ENCODE measurements around the gene RAB28. TPM values are rescaled to one million over a fixed set of nuclear protein-coding genes. Genes with fewer than 3 reads are reported as not detected.

Gene RAB28
- total RNA-seq, 1 donor from 2014 or later = 25.9 TPM

- Histone ChIP-seq H3K9me3 (replicated peaks) (no peaks in the 10 kb centered on the region), H3K4me3 (no peak overlapping the region), H3K36me3 (peaks cover 22% of the 10 kb centered on the region), H3K27me3 (ENCODE audit: low read depth) (no peaks in the 10 kb centered on the region), H3K4me1 (peaks cover 19% of the 10 kb centered on the region), H3K27ac (replicated peaks) (no peak overlapping the region)
- intact Hi-C loops (cut with micrococcal nuclease) = no loop called here
- TF ChIP-seq CTCF (IDR thresholded peaks at IDR 0.05; ENCODE audit: borderline replicate concordance) = no peak
- DNase-seq = no peak
Measured at GRCh38 chr4:13368217-13368616, 115.9 kb downstream of the RAB28 start.

- intact Hi-C loops (cut with micrococcal nuclease) = no loop called here
- no peaks in the 10 kb centered on the region for H3K27me3 ChIP-seq (ENCODE audit: low read depth)
- no peak for DNase-seq
- no peak for TF ChIP-seq CTCF (IDR thresholded peaks at IDR 0.05; ENCODE audit: borderline replicate concordance)
- H3K4me3 ChIP-seq = no peak overlapping the region
- no peak overlapping the region for H3K27ac ChIP-seq (replicated peaks)
- peaks cover 19% of the 10 kb centered on the region for H3K4me1 ChIP-seq
- peaks cover 22% of the 10 kb centered on the region for H3K36me3 ChIP-seq
- no peaks in the 10 kb centered on the region for H3K9me3 ChIP-seq (replicated peaks)
Measured at GRCh38 chr4:13367691-13368090, 116.4 kb downstream of the RAB28 start.

GRCh38 chr4:13367244-13367643, 116.9 kb downstream of the RAB28 start:
- no peak overlapping the region for H3K4me3 ChIP-seq
- DNase-seq = no peak
- no peaks in the 10 kb centered on the region for H3K27me3 ChIP-seq (ENCODE audit: low read depth)
- peaks cover 22% of the 10 kb centered on the region for H3K36me3 ChIP-seq
- peaks cover 19% of the 10 kb centered on the region for H3K4me1 ChIP-seq
- no peaks in the 10 kb centered on the region for H3K9me3 ChIP-seq (replicated peaks)
- no peak for TF ChIP-seq CTCF (IDR thresholded peaks at IDR 0.05; ENCODE audit: borderline replicate concordance)
- H3K27ac ChIP-seq (replicated peaks) = no peak overlapping the region
- intact Hi-C loops (cut with micrococcal nuclease) = no loop called here

GRCh38 chr4:13365195-13365594, 118.9 kb downstream of the RAB28 start:
- peaks cover 24% of the 10 kb centered on the region for H3K36me3 ChIP-seq
- peaks cover 15% of the 10 kb centered on the region for H3K4me1 ChIP-seq
- H3K27me3 ChIP-seq (ENCODE audit: low read depth) = no peaks in the 10 kb centered on the region
- H3K27ac ChIP-seq (replicated peaks) = no peak overlapping the region
- no peak for DNase-seq
- intact Hi-C loops (cut with micrococcal nuclease) = no loop called here
- no peak overlapping the region for H3K4me3 ChIP-seq
- TF ChIP-seq CTCF (IDR thresholded peaks at IDR 0.05; ENCODE audit: borderline replicate concordance) = no peak
- no peaks in the 10 kb centered on the region for H3K9me3 ChIP-seq (replicated peaks)

- peaks cover 19% of the 10 kb centered on the region for H3K4me1 ChIP-seq
- no peak overlapping the region for H3K4me3 ChIP-seq
- intact Hi-C loops (cut with micrococcal nuclease) = no loop called here
- no peaks in the 10 kb centered on the region for H3K9me3 ChIP-seq (replicated peaks)
- peaks cover 26% of the 10 kb centered on the region for H3K36me3 ChIP-seq
- no peak for DNase-seq
- TF ChIP-seq CTCF (IDR thresholded peaks at IDR 0.05; ENCODE audit: borderline replicate concordance) = no peak
- no peak overlapping the region for H3K27ac ChIP-seq (replicated peaks)
- H3K27me3 ChIP-seq (ENCODE audit: low read depth) = no peaks in the 10 kb centered on the region
Measured at GRCh38 chr4:13364653-13365052, 119.5 kb downstream of the RAB28 start.

GRCh38 chr4:13364172-13364571, 120.0 kb downstream of the RAB28 start:
- H3K36me3 ChIP-seq = peaks cover 26% of the 10 kb centered on the region
- no peaks in the 10 kb centered on the region for H3K27me3 ChIP-seq (ENCODE audit: low read depth)
- peaks cover 19% of the 10 kb centered on the region for H3K4me1 ChIP-seq
- H3K27ac ChIP-seq (replicated peaks) = no peak overlapping the region
- intact Hi-C loops (cut with micrococcal nuclease) = no loop called here
- no peak overlapping the region for H3K4me3 ChIP-seq
- DNase-seq = no peak
- no peak for TF ChIP-seq CTCF (IDR thresholded peaks at IDR 0.05; ENCODE audit: borderline replicate concordance)
- no peaks in the 10 kb centered on the region for H3K9me3 ChIP-seq (replicated peaks)

Measured in left ventricle myocardium inferior (tissue), 1 donor.